Trophoblast cell (in vitro differentiated cells and primary cell): ENCODE results near the gene CMC1.

Experiments used
- DNase-seq, 2 donors: peaks; one replicate each; pipeline ENCODE4 v3.0.0-alpha.2; 2016
- H2AFZ ChIP-seq: 2 replicates; pipeline ENCODE4 v1.6.1; 2013; ENCODE audit warnings: low read length, moderate library complexity, mild to moderate bottlenecking; ENCODE audit not compliant: insufficient read depth, poor library complexity
- H2AK5ac ChIP-seq: 2 replicates; pipeline ENCODE4 v1.6.1; 2013; ENCODE audit warnings: mild to moderate bottlenecking, low read length
- H2BK120ac ChIP-seq: 2 replicates; pipeline ENCODE4 v1.6.1; 2013; ENCODE audit warnings: low read length, mild to moderate bottlenecking, moderate library complexity; ENCODE audit not compliant: insufficient read depth, poor library complexity
- H2BK12ac ChIP-seq: 2 replicates; pipeline ENCODE4 v1.6.1; 2013; ENCODE audit warnings: mild to moderate bottlenecking, low read length, moderate library complexity
- H2BK5ac ChIP-seq: 2 replicates; pipeline ENCODE4 v1.6.1; 2013; ENCODE audit warnings: low read length, low read depth, moderate library complexity, mild to moderate bottlenecking; ENCODE audit not compliant: poor library complexity
- H3K14ac ChIP-seq: 2 replicates; pipeline ENCODE4 v1.6.1; 2013; ENCODE audit warnings: mild to moderate bottlenecking, low read length
- H3K18ac ChIP-seq: 2 replicates; pipeline ENCODE4 v1.6.1; 2013; ENCODE audit warnings: mild to moderate bottlenecking, low read length
- H3K23ac ChIP-seq: 2 replicates; pipeline ENCODE4 v1.6.1; 2013; ENCODE audit warnings: low read length
- H3K27ac ChIP-seq: 2 replicates; pipeline ENCODE4 v1.5.1; 2013; ENCODE audit warnings: low read depth, mild to moderate bottlenecking, inconsistent platforms, low read length, moderate library complexity
- H3K27me3 ChIP-seq: 2 replicates; pipeline ENCODE4 v1.6.1; 2013; ENCODE audit warnings: inconsistent platforms, mild to moderate bottlenecking, low read length, moderate library complexity; ENCODE audit not compliant: insufficient read depth
- H3K36me3 ChIP-seq, 2 experiments: 1 replicate in 1 of 2; 2 replicates in 1 of 2; pipeline ENCODE4 v1.6.1; 2013; ENCODE audit warnings: low read length in 2 of 2, mild to moderate bottlenecking in 2 of 2, moderate library complexity in 1 of 2; ENCODE audit not compliant: insufficient read depth in 2 of 2, control insufficient read depth in 1 of 2
- H3K4ac ChIP-seq: 2 replicates; pipeline ENCODE4 v1.6.1; 2013; ENCODE audit warnings: low read depth, mild to moderate bottlenecking, low read length, moderate library complexity
- H3K4me1 ChIP-seq, 2 experiments: 1 replicate in 1 of 2; 2 replicates in 1 of 2; pipeline ENCODE4 v1.6.1; 2013; ENCODE audit warnings: low read length in 2 of 2, mild to moderate bottlenecking in 2 of 2, moderate library complexity in 1 of 2; ENCODE audit not compliant: insufficient read depth in 2 of 2, control insufficient read depth in 1 of 2
- H3K4me2 ChIP-seq: 2 replicates; pipeline ENCODE4 v1.6.1; 2013; ENCODE audit warnings: inconsistent platforms, mild to moderate bottlenecking, low read length, moderate library complexity
- H3K4me3 ChIP-seq: 2 replicates; pipeline ENCODE4 v1.5.1; 2013; ENCODE audit warnings: mild to moderate bottlenecking, low read depth, low read length, inconsistent platforms
- H3K79me1 ChIP-seq: one replicate; pipeline ENCODE4 v1.6.1; 2013; ENCODE audit warnings: low read length
- H3K79me2 ChIP-seq: 2 replicates; pipeline ENCODE4 v1.6.1; 2013; ENCODE audit warnings: low read length, mild to moderate bottlenecking; ENCODE audit not compliant: control insufficient read depth, insufficient read depth, poor library complexity
- H3K9ac ChIP-seq: 2 replicates; pipeline ENCODE4 v1.6.1; 2013; ENCODE audit warnings: mild to moderate bottlenecking, low read length
- H3K9me3 ChIP-seq: 2 replicates; pipeline ENCODE4 v1.6.1; 2013; ENCODE audit warnings: low read depth, mild to moderate bottlenecking, control low read depth, inconsistent platforms, low read length; ENCODE audit not compliant: insufficient read depth
- H4K12ac ChIP-seq: 2 replicates; pipeline ENCODE4 v1.6.1; 2013; ENCODE audit warnings: low read depth, mild to moderate bottlenecking, low read length, moderate library complexity
- H4K8ac ChIP-seq: 2 replicates; pipeline ENCODE4 v1.6.1; 2013; ENCODE audit warnings: low read depth, mild to moderate bottlenecking, low read length, moderate library complexity
- H4K91ac ChIP-seq: one replicate; pipeline ENCODE4 v1.6.1; 2013; ENCODE audit warnings: low read depth, mild to moderate bottlenecking, low read length, moderate library complexity
- WGBS: extraction: QIAGEN DNeasy Blood & Tissue Kit; methylation state at CpG from one replicate; pipeline ENCODE4 v1.1.7; 2013; ENCODE audit warnings: missing lambda C conversion rate; ENCODE audit not compliant: insufficient read length, insufficient coverage; ENCODE audit errors: extremely low coverage; 5-methylcytosine and 5-hydroxymethylcytosine counted together

CMC1 gene

DNA sequence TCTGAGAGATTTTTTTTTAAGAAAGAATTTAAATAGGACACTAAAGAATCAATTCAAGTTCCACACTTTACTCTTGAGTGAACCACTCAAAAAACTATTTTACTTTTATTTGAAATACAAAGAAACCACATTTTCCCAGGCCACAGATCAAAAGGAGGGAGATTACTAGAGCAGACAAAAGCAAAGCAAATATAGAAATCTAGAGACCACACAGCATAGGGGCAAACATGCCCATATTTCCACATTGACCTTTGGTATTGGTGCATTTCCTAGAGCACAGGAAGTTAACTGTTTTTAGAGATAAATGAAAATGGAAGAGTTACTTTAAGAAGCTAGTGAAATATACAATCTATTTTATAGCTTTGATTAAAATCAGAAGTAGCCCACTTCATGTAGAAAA is 79.6 kb downstream of the CMC1 start:
- Histone ChIP-seq H3K18ac (no peak overlapping the region), H3K4ac (no peak overlapping the region), H4K8ac (no peak overlapping the region), H3K4me3 (no peak overlapping the region), H2AFZ (no peak overlapping the region), H3K9ac (no peak overlapping the region), H3K23ac (no peak overlapping the region), H3K36me3 (no peaks in the 10 kb centered on the region), H3K27ac (no peak overlapping the region), H2AK5ac (no peak overlapping the region), H3K14ac (no peak overlapping the region), H3K4me1 (no peaks in the 10 kb centered on the region), H4K12ac (no peak overlapping the region), H4K91ac (no peak overlapping the region), H3K9me3 (no peaks in the 10 kb centered on the region), H3K79me1 (no peaks in the 10 kb centered on the region), H3K79me2 (no peaks in the 10 kb centered on the region), H2BK5ac (no peak overlapping the region), H3K4me2 (no peak overlapping the region), H2BK120ac (no peak overlapping the region), H3K27me3 (no peaks in the 10 kb centered on the region), H2BK12ac (no peak overlapping the region)
- DNase-seq, result no peak

DNA sequence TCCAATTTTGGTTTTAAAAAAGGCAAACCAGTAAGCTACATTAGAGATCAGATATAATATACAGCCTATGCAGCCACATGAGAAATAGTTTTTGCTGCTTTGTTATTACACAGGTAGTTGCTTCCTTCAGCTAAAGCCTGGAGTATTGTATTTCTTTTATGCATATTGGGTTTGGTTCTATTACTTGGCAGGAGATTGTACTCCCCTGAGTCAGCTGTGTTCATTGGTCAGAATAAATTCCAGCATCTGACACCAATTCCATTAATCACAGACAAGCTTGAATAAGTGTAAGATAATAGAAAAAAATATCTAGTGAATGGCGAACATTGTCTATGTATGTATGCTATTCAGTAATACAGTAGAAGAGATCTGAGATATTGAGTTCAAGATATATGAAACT is 81.0 kb downstream of the CMC1 start:
- no peak overlapping the region for H2BK12ac ChIP-seq
- no peaks in the 10 kb centered on the region for H3K9me3 ChIP-seq
- no peak overlapping the region for H3K18ac ChIP-seq
- no peak overlapping the region for H3K4me2 ChIP-seq
- H3K9ac ChIP-seq, result no peak overlapping the region
- H2AK5ac ChIP-seq, result no peak overlapping the region
- no peak overlapping the region for H3K27ac ChIP-seq
- H3K14ac ChIP-seq, result no peak overlapping the region
- peaks cover 0 to 1% of the 10 kb centered on the region in 2 experiments for H3K36me3 ChIP-seq
- no peak for DNase-seq
- no peak overlapping the region for H2BK120ac ChIP-seq
- H3K4me3 ChIP-seq, result no peak overlapping the region
- H3K4ac ChIP-seq, result no peak overlapping the region
- no peaks in the 10 kb centered on the region for H3K79me1 ChIP-seq
- no peak overlapping the region for H3K23ac ChIP-seq
- H4K12ac ChIP-seq, result no peak overlapping the region
- no peaks in the 10 kb centered on the region for H3K4me1 ChIP-seq
- H3K27me3 ChIP-seq, result no peaks in the 10 kb centered on the region
- H2BK5ac ChIP-seq, result no peak overlapping the region
- no peak overlapping the region for H2AFZ ChIP-seq
- H3K79me2 ChIP-seq, result no peaks in the 10 kb centered on the region
- WGBS, result no CpG with 5 or more reads among the region's 1 CpG
- no peak overlapping the region for H4K8ac ChIP-seq
- H4K91ac ChIP-seq, result no peak overlapping the region

DNA sequence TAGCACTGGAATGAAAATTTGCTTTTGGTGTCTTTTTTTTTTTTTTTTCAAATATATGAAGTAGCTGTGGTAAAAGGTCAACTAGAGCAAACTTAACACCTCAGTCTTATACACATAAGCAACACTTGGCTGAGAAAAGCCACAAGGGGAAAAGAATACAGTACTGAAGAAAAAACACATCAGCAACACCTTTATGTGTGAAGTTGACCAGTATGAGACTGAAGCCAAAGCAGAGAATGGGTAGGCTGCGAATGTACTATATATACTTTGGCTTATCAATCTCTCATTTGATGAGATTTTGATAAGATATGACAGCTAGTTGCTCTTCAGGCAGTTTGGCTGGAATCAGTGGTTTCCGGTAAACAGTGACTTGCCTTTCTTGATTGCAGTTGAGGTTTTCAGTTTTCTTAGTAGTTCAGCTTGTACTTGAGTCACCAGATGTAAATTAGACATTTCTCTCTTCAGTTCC is 85.1 kb downstream of the CMC1 start:
- H4K12ac ChIP-seq, result no peak overlapping the region
- H3K9ac ChIP-seq, result no peak overlapping the region
- no peak overlapping the region for H2AK5ac ChIP-seq
- no peak overlapping the region for H3K4ac ChIP-seq
- no peaks in the 10 kb centered on the region for H3K4me1 ChIP-seq
- no peak overlapping the region for H3K4me3 ChIP-seq
- no peak overlapping the region for H2BK120ac ChIP-seq
- WGBS, result no CpG with 5 or more reads among the region's 2 CpGs
- no peaks in the 10 kb centered on the region for H3K79me1 ChIP-seq
- no peak overlapping the region for H3K18ac ChIP-seq
- peak; percentile 60 to 90 for DNase-seq
- H2AFZ ChIP-seq, result no peak overlapping the region
- H2BK5ac ChIP-seq, result no peak overlapping the region
- H3K9me3 ChIP-seq, result no peaks in the 10 kb centered on the region
- no peak overlapping the region for H3K23ac ChIP-seq
- H4K8ac ChIP-seq, result no peak overlapping the region
- no peak overlapping the region for H3K14ac ChIP-seq
- H3K27ac ChIP-seq, result no peak overlapping the region
- H3K79me2 ChIP-seq, result no peaks in the 10 kb centered on the region
- H2BK12ac ChIP-seq, result no peak overlapping the region
- H3K27me3 ChIP-seq, result no peaks in the 10 kb centered on the region
- no peak overlapping the region for H4K91ac ChIP-seq
- H3K36me3 ChIP-seq, result peaks cover 0 to 1% of the 10 kb centered on the region in 2 experiments
- no peak overlapping the region for H3K4me2 ChIP-seq

DNA sequence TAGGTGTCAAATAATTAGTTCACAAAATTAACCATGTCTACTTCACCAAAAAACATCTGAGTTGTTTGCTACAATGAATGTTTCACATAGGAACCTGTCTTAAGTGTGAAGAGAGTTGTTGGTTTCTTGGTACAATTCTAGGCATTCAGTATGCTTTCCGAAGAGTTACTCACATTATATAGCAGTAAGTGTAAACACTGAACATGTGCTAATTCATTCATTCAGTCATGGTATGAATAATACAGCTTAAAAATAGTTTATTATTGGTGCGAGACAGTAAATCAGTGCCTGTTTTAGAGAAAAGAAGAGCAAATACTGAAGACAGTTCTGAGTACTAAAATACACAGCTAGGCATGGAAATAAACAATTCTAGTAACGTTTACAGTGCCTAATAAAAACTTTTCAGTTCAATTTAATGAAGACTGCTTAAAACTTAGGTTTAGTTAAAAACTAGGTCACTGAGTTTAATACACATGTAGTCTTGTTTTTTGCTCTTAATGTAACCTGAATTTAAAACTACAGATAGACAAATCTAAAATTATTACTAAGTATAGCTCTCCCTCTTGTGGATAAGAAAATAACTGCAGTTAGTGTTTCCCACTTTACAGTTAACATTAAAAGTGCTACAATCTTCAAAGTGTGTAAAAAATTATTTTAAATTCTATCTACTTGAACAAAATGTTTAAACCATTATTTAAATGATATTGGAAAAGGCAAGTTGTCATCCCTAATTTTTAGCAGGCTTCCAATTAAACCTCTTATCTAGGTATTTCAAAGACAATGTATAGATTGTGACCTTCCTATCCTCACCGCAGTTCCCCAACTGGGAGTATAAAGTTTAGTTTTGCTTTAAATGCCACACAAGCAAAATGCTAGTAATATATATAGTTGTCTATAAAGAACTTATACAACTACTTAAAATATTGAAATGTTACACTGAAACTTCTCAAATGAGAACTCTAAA is 87.1 kb downstream of the CMC1 start:
- Histone ChIP-seq H3K4me1 (no peaks in the 10 kb centered on the region), H3K23ac (no peak overlapping the region)

More for the DNA sequence above, 87.1 kb downstream of the CMC1 start:
- H3K4me2 ChIP-seq, result no peak overlapping the region
- H2BK120ac ChIP-seq, result no peak overlapping the region
- no peak overlapping the region for H3K27ac ChIP-seq
- H3K4me3 ChIP-seq, result no peak overlapping the region
- no peak overlapping the region for H3K14ac ChIP-seq
- H2BK5ac ChIP-seq, result no peak overlapping the region
- H3K18ac ChIP-seq, result no peak overlapping the region
- no peak overlapping the region for H2AFZ ChIP-seq
- no peaks in the 10 kb centered on the region for H3K9me3 ChIP-seq
- H3K36me3 ChIP-seq, result peaks cover 0 to 1% of the 10 kb centered on the region in 2 experiments
- no peak overlapping the region for H4K12ac ChIP-seq
- no peak overlapping the region for H3K9ac ChIP-seq
- no peak overlapping the region for H2AK5ac ChIP-seq
- no peak overlapping the region for H3K4ac ChIP-seq
- whole genome bisulfite sequencing, result no CpG with 5 or more reads among the region's 4 CpGs
- no peaks in the 10 kb centered on the region for H3K79me1 ChIP-seq
- no peak overlapping the region for H4K91ac ChIP-seq
- DNase-seq, result peak in 1 of 2 donors; percentile 75
- H4K8ac ChIP-seq, result no peak overlapping the region
- H3K79me2 ChIP-seq, result no peaks in the 10 kb centered on the region
- H2BK12ac ChIP-seq, result no peak overlapping the region
- H3K27me3 ChIP-seq, result no peaks in the 10 kb centered on the region
